GM13976 (cell line): ENCODE measurements around the gene EVC2.
"Not testable (repeated sequence)": the region's sequence is repeated elsewhere in the genome, so short reads cannot be mapped to it uniquely, and the experiment has no call there.

ENCODE experiments used
- DNase-seq: peaks from one replicate; pipeline ENCODE4 v3.0.0; 2012; ENCODE audit warnings: low spot score
- in situ Hi-C: fragments of 300-500 bp; cut with MboI; formaldehyde crosslinking; loops from one replicate; pipeline ENCODE4 v1.12.0; 2022; ENCODE audit warnings: low sequenced_read_pairs, mixed read lengths, inconsistent platforms; ENCODE audit not compliant: unreplicated experiment
- TF ChIP-seq, protein P1 (sequence below): IDR thresholded peaks from 2 replicates; pipeline ENCODE4 v1.5.1; 2012; ENCODE audit warnings: borderline replicate concordance, mild to moderate bottlenecking; ENCODE audit not compliant: insufficient read depth; ENCODE audit errors: extremely low read depth, missing control alignments, control extremely low read depth

Gene EVC2

GRCh38 chr4:5730993-5731990 lies 22.9 kb upstream of the EVC2 start:
- TF ChIP-seq, protein P1, sequence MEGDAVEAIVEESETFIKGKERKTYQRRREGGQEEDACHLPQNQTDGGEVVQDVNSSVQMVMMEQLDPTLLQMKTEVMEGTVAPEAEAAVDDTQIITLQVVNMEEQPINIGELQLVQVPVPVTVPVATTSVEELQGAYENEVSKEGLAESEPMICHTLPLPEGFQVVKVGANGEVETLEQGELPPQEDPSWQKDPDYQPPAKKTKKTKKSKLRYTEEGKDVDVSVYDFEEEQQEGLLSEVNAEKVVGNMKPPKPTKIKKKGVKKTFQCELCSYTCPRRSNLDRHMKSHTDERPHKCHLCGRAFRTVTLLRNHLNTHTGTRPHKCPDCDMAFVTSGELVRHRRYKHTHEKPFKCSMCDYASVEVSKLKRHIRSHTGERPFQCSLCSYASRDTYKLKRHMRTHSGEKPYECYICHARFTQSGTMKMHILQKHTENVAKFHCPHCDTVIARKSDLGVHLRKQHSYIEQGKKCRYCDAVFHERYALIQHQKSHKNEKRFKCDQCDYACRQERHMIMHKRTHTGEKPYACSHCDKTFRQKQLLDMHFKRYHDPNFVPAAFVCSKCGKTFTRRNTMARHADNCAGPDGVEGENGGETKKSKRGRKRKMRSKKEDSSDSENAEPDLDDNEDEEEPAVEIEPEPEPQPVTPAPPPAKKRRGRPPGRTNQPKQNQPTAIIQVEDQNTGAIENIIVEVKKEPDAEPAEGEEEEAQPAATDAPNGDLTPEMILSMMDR = no peak
- in situ Hi-C loops = no loop called here
- no peak for DNase-seq

- TF ChIP-seq, protein P1 = no peak
- in situ Hi-C loops = no loop called here
- DNase-seq = no peak
Observed at GRCh38 chr4:5730436-5730835, 22.1 kb upstream of the EVC2 start.

GRCh38 chr4:5728412-5728811 lies 20.1 kb upstream of the EVC2 start:
- DNase-seq, in situ Hi-C loops: not testable (repeated sequence)

DNA sequence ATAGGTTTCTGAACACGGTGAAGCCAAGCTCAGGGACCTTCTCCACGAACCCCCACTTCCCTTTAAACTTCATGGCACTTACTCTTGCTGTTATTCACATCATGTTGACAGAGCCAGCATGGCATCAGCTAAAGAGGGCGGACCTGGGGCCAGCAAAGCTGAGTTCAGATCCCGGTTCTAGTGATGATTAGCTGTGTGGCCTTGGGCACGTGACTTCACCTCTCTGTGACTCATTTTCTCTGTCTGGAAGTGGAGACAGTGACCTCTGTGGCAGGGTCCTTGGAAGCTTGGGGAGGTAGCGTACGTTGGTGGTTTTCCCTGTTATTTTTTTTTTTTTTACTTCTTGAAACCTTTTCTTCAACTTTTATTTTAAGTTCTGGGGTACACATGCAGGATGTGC lies 16.0 kb upstream of the EVC2 start:
- in situ Hi-C loops = no loop called here
- TF ChIP-seq, protein P1 = no peak
- no peak for DNase-seq

- TF ChIP-seq, protein P1 = no peak
- DNase-seq = no peak
- in situ Hi-C loops = no loop called here
Observed at GRCh38 chr4:5722328-5722727, 14.0 kb upstream of the EVC2 start.

GRCh38 chr4:5721923-5722322 lies 13.6 kb upstream of the EVC2 start:
- in situ Hi-C loops = no loop called here
- DNase-seq = no peak
- TF ChIP-seq, protein P1 = no peak

GRCh38 chr4:5720980-5721379 lies 12.6 kb upstream of the EVC2 start:
- no peak for DNase-seq
- in situ Hi-C loops = no loop called here
- TF ChIP-seq, protein P1 = no peak
